ENCODE data around the gene DCLK2. TPM values are rescaled to one million over a fixed set of nuclear protein-coding genes. Genes with fewer than 3 reads are reported as not detected.

Gene DCLK2
- total and polyA plus RNA-seq, 2 of the 13 experiments (the other 11 are each of a cell fraction or from before 2014, with no cell fraction given): not detected

GRCh38 chr4:150234246-150234645 lies 156.0 kb downstream of the DCLK2 start:
- intact Hi-C loops (cut with micrococcal nuclease; ENCODE audit: unreplicated experiment) (no loop called here), in situ Hi-C loops (cut with HindIII; ENCODE audit: extremely low pct_ligation_motif_present, low pct_unique_long_range_greater_than_20kb) (no loop called here)
- Histone ChIP-seq H3K4me2 (ENCODE audit: low read depth, low read length) (no peak overlapping the region), H3K9me3 (ENCODE audit: low read length) (no peaks in the 10 kb centered on the region), H2AFZ (ENCODE audit: low read length) (no peak overlapping the region), H3K4me3 (replicated peaks in 1 of 3; ENCODE audit: insufficient read depth in 1 of 3, low read depth in 2 of 3, low read length in 3 of 3) (no peak overlapping the region), H3K27ac (ENCODE audit: extremely low read length, insufficient read depth, low read length) (no peak overlapping the region), H3K36me3 (replicated peaks in 1 of 2; ENCODE audit: control insufficient read depth in 1 of 2, insufficient read depth in 2 of 2, low read length in 2 of 2) (no peaks in the 10 kb centered on the region), H3K9ac (ENCODE audit: insufficient read depth, low read depth, low read length) (no peak overlapping the region), H3K27me3 (ENCODE audit: control insufficient read depth in 1 of 2, insufficient read depth in 2 of 2, low read length in 2 of 2) (peaks cover 0 to 11% of the 10 kb centered on the region in 2 experiments; a peak in 2 of 5 replicates), H3K4me1 (ENCODE audit: insufficient read depth, low read length) (no peaks in the 10 kb centered on the region), H3K79me2 (ENCODE audit: insufficient read depth, low read length) (no peaks in the 10 kb centered on the region), H4K20me1 (ENCODE audit: insufficient read depth, low read length) (no peaks in the 10 kb centered on the region)
- DNase-seq (ENCODE audit: low spot score) (no peak), FAIRE-seq (no peak), ATAC-seq (no peak)
- CTCF ChIA-PET (ENCODE audit: low intra/inter-chr PET ratio, low total read pairs): no interaction called here
- POLR2A ChIA-PET: no interaction called here
- WGBS (ENCODE audit: low lambda C conversion rate): 14% methylated on average over 5 of the region's 5 CpGs
- no TSS peak for BruUV-seq (replicated peaks)
- TF ChIP-seq ZNF501 (CRISPR knock-in tag; IDR thresholded peaks at IDR 0.05) (no peak), ZNF512B (CRISPR knock-in tag; IDR thresholded peaks at IDR 0.05; ENCODE audit: borderline replicate concordance) (no peak), SOX5 (CRISPR knock-in tag; IDR thresholded peaks at IDR 0.05; ENCODE audit: borderline replicate concordance) (no peak), BATF2 (CRISPR knock-in tag; IDR thresholded peaks at IDR 0.05) (no peak), KDM1A (CRISPR knock-in tag; IDR thresholded peaks at IDR 0.05) (no peak), BCLAF1 (IDR thresholded peaks at IDR 0.05) (no peak), FOXK1 (CRISPR knock-in tag; IDR thresholded peaks at IDR 0.05; ENCODE audit: borderline replicate concordance, low read depth) (no peak), MXD4 (CRISPR knock-in tag; IDR thresholded peaks at IDR 0.05) (no peak), CREBL2 (CRISPR knock-in tag; IDR thresholded peaks at IDR 0.05; ENCODE audit: borderline replicate concordance) (no peak), ESRRA (CRISPR knock-in tag; IDR thresholded peaks at IDR 0.05; ENCODE audit: low read depth) (no peak), ATM (IDR thresholded peaks at IDR 0.05; ENCODE audit: borderline replicate concordance) (no peak), ZBTB7B (CRISPR knock-in tag; IDR thresholded peaks at IDR 0.05) (no peak), ARNTL (CRISPR knock-in tag; IDR thresholded peaks at IDR 0.05) (no peak), ZNF354B (CRISPR knock-in tag; IDR thresholded peaks at IDR 0.05) (no peak)
- TF ChIP-seq, protein P1, sequence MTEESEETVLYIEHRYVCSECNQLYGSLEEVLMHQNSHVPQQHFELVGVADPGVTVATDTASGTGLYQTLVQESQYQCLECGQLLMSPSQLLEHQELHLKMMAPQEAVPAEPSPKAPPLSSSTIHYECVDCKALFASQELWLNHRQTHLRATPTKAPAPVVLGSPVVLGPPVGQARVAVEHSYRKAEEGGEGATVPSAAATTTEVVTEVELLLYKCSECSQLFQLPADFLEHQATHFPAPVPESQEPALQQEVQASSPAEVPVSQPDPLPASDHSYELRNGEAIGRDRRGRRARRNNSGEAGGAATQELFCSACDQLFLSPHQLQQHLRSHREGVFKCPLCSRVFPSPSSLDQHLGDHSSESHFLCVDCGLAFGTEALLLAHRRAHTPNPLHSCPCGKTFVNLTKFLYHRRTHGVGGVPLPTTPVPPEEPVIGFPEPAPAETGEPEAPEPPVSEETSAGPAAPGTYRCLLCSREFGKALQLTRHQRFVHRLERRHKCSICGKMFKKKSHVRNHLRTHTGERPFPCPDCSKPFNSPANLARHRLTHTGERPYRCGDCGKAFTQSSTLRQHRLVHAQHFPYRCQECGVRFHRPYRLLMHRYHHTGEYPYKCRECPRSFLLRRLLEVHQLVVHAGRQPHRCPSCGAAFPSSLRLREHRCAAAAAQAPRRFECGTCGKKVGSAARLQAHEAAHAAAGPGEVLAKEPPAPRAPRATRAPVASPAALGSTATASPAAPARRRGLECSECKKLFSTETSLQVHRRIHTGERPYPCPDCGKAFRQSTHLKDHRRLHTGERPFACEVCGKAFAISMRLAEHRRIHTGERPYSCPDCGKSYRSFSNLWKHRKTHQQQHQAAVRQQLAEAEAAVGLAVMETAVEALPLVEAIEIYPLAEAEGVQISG (CRISPR knock-in tag; IDR thresholded peaks at IDR 0.05): no peak
- TF ChIP-seq, protein P2, sequence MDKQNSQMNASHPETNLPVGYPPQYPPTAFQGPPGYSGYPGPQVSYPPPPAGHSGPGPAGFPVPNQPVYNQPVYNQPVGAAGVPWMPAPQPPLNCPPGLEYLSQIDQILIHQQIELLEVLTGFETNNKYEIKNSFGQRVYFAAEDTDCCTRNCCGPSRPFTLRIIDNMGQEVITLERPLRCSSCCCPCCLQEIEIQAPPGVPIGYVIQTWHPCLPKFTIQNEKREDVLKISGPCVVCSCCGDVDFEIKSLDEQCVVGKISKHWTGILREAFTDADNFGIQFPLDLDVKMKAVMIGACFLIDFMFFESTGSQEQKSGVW (CRISPR knock-in tag; IDR thresholded peaks at IDR 0.05; ENCODE audit: borderline replicate concordance): no peak
